GM10266 (cell line): ENCODE data around the gene NACC2.

Experiments used
- DNase-seq: peaks from one replicate; pipeline ENCODE4 v3.0.0; 2012; ENCODE audit errors: extremely low spot score
- TF ChIP-seq, protein P1 (sequence below): IDR thresholded peaks from 2 replicates; pipeline ENCODE4 v1.5.1; 2012; ENCODE audit warnings: mild to moderate bottlenecking, low read depth; ENCODE audit not compliant: control insufficient read depth, insufficient read depth; ENCODE audit errors: missing control alignments

NACC2 gene

DNA sequence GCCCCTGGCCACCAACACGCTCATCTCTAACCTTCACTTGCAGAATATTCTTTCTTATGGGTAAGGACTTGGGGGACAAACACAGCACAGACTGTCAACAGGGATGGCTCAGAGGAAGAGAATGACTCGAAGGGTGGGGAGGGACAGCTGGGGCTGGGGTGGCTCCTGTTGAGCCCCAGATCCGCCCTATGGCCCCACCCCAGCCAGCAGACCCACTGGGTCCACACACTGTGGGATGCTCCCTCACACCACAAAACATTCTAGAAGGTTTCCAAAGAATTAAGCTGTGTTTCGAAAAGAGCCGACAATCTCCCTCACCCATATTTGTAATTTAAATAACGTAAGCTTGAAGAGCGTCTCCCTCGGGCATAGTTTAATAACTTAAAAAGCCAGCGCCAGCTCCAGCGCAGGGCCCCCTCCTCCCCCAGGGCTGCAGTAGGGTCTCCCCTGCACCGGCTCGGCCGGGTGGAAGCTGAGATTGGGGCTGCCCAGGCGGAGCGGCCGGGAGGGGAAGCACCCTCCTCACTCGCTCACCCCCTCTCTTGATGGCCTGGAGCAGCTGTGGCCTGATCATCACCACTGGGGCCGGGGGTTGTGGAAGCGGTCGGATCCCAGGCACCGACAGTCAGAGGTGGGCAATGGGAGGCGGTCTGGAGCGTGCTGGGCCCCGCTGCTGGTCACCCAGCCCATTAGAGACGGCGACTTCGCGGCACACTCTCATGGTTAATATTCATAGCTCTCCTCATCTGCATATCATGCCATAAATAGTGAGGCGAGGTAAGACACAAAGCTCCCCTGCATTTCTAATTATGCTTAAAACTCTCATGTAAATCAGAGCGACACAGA, 37.6 kb downstream of the NACC2 start:
- DNase-seq, result no peak
- TF ChIP-seq, protein P1, sequence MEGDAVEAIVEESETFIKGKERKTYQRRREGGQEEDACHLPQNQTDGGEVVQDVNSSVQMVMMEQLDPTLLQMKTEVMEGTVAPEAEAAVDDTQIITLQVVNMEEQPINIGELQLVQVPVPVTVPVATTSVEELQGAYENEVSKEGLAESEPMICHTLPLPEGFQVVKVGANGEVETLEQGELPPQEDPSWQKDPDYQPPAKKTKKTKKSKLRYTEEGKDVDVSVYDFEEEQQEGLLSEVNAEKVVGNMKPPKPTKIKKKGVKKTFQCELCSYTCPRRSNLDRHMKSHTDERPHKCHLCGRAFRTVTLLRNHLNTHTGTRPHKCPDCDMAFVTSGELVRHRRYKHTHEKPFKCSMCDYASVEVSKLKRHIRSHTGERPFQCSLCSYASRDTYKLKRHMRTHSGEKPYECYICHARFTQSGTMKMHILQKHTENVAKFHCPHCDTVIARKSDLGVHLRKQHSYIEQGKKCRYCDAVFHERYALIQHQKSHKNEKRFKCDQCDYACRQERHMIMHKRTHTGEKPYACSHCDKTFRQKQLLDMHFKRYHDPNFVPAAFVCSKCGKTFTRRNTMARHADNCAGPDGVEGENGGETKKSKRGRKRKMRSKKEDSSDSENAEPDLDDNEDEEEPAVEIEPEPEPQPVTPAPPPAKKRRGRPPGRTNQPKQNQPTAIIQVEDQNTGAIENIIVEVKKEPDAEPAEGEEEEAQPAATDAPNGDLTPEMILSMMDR, result no peak

DNA sequence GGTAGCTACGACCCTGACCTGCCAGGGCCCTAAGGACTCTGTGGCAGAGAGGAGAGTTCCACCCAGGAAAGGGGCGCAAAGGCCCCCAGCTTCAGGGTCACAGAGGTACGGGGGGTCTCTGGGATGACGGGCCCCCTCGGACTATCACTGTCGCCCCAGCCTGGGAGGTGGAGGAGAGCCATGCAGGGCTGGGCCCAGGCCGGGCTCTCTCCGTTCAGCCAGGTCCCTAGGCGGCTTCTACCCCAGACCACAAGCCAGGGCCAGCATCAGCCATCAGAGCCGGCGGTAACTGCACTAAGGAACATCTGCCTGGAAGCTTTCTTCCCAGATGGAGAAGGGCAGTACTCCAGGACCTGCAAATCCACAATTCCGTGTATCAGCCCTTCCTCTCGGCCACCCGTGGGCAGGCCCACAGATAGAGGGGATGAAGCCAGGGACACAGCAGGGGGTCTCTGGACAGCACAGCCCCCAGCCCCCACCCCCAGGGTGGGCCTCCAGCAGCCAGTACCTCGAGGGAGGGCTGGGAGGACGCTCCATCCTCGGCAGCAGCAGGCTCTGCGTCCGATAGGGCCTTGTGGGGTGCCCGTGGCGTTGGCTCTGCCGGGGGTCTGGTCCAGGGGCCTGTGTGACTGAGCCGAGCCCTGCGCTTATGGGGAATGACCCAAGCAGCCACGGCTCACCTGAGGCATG, 38.4 kb downstream of the NACC2 start:
- DNase-seq, result no peak
- TF ChIP-seq, protein P1, result no peak

DNA sequence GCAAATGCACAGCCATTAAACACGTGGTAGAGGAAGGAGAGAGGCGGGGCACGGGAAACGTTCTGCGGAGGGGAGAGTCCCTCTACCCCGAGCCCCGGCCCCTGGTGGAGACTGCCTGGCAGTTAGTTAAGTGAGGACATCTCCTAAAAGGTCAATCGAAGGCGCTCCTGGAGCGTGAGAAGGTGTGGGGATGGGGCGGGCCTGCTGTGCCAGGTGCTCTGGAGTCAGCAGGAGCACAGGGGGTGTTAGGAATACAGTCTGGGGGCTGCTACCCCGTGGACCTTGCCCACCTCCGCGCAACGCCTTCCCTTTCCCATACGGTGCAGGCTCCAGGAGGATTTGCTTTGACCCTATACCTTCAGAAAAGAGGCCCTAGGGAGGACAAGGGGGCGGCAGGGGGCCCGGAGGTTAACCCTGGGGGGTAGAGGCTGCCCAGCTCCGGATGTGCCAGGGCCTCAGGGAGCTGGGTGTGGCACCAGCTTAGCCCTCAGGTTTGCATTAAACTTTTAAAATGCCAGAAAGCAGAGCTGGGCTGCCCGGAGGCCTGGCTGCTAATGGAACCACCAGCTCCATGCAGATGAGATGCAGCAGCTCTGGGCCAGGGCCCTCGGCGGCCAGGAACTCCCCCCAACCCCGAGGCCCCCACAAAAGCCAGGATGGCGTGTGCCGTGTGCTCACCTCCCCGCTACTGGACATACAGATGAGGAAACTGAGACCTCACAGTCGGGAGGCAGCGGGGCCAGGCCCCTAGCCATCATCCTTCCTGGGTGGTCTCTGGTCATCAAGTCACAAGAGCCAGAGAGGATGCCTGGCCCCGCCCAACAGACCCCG, 39.2 kb downstream of the NACC2 start:
- TF ChIP-seq, protein P1, result no peak
- DNase-seq, result peak; percentile 39

DNA sequence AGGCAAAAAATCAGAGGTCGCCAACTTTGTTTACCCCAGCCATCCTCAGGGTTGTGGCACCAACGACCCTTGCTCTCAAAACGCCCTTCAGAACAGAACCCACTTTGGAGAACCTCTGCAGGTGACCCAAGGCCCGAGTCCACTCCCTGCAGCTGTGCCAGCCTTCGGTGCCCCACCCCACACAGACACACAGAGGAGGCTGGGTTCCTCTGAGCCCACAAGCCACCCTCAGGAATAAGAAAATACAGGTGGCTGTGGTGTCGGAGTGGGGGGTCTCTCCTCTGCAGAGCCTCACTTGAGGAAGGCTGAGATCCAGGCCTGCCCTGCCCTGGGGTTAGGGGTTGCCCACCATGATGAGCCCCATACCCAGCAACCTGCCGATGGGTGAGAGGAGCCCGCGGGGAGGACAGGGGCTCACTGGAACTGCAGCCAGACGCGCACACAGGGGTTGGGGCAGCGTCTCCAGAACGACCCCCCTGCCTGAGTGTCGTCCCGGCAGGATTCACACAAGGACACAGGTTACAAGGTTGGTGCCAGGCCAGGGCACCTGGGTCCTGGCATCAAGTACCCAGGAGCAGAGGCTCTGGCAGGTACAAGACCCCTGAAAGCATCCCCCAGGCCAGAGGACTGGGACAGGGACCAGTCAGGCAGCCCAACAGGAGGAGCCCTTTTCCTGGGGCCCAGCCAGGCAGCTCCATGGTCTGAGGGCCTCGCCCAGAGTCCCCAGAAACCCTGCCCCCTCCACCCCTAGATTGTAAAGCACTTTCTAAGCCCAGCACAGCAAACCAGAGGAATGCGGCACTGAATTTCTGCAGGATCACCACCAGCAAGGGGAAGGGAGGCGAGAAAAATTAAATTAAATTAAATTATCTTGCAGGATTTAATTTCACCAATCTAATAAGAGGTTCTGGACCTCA, 40.0 kb downstream of the NACC2 start:
- no peak for DNase-seq
- TF ChIP-seq, protein P1, result no peak

DNA sequence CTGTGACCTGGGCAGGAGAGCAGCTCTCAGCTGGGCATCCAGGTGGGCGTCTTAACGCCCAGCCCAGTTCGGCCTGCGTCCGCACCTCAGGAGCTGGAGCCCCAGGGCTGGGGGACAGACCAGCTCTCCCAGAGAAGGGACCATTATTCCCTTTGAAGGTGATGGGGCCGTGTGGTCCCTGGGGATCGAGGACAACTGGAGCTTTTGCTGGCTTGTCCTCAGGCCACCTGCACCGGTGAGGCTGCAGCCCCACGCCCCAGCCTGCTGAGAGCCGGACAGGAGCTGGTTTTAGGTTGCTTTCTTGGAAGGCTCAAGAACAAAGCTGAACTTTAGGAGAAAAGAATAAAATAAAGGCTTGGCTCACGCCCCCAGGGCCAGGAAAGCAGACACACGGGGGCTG, 40.9 kb downstream of the NACC2 start:
- DNase-seq, result no peak
- TF ChIP-seq, protein P1, result no peak

DNA sequence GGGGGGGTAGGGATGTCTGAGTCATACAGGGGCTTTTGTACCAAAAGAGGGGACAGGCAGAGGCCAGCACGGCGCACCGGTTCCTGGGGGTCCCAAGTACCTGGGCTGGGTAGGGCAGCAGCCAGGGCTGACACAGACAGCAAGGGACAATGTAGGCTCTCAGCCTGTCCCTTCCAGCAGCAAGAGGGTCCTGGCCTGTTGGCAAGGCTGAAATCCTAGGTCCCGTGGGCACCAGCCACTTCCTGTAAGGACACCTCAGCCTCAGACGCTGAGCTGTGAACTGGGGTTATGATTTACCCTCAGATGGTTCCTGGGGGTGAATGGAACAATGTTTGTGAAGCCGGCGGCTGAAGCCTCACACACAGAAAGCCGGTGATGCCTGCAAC, 41.3 kb downstream of the NACC2 start:
- no peak for DNase-seq
- TF ChIP-seq, protein P1, result no peak
